DND-41 (cell line): ENCODE data around the gene CHMP6.
A peak's percentile ranks its signal among the peaks of the same experiment; 100 is the strongest.

Source experiments
- ATAC-seq: fragments of 200-7000 bp; cut with Tn5 transposase; 3 replicates; pipeline ENCODE4 v1.9.1; 2021; ENCODE audit warnings: low read depth; ENCODE audit not compliant: insufficient read depth
- DNase-seq: peaks from one replicate; pipeline ENCODE4 v3.0.0-alpha.2; 2020
- H2AFZ ChIP-seq: 2 replicates; pipeline ENCODE4 v1.6.0; 2012; ENCODE audit warnings: low read depth, low read length
- H3K27ac ChIP-seq: 2 replicates; pipeline ENCODE4 v1.5.1; 2012; ENCODE audit warnings: low read length, inconsistent platforms
- H3K27me3 ChIP-seq: fragments of 200-600 bp; sonication (generic); 2 replicates; pipeline ENCODE4 v1.6.0; 2012; ENCODE audit warnings: low read length, mild to moderate bottlenecking, inconsistent platforms; ENCODE audit not compliant: insufficient read depth, poor library complexity
- H3K36me3 ChIP-seq: 2 replicates; pipeline ENCODE4 v1.5.1; 2012; ENCODE audit warnings: low read length, inconsistent platforms; ENCODE audit not compliant: insufficient read depth
- H3K4me1 ChIP-seq: 2 replicates; pipeline ENCODE4 v1.5.1; 2012; ENCODE audit warnings: mild to moderate bottlenecking, low read length; ENCODE audit not compliant: insufficient read depth
- H3K4me2 ChIP-seq: 2 replicates; pipeline ENCODE4 v1.6.0; 2012; ENCODE audit warnings: mild to moderate bottlenecking, moderate library complexity, low read length, inconsistent platforms; ENCODE audit not compliant: insufficient read depth
- H3K4me3 ChIP-seq, 2 experiments: fragments of 200-600 bp in 1 of 2; shearing (Covaris generic) in 1 of 2; 2 replicates each; pipeline ENCODE4 v1.5.1; 2012 to 2016; ENCODE audit warnings: inconsistent platforms in 2 of 2, low read length in 2 of 2, mild to moderate bottlenecking in 2 of 2, low read depth in 1 of 2, moderate library complexity in 1 of 2
- H3K79me2 ChIP-seq: 2 replicates; pipeline ENCODE4 v1.6.0; 2012; ENCODE audit warnings: low read length, inconsistent platforms; ENCODE audit not compliant: insufficient read depth
- H3K9ac ChIP-seq: 2 replicates; pipeline ENCODE4 v1.6.0; 2012; ENCODE audit warnings: low read depth, mild to moderate bottlenecking, inconsistent platforms, low read length, moderate library complexity
- H3K9me3 ChIP-seq: 2 replicates; pipeline ENCODE4 v1.5.1; 2012; ENCODE audit warnings: low read length, moderate library complexity, mild to moderate bottlenecking, inconsistent platforms; ENCODE audit not compliant: insufficient read depth, severe bottlenecking
- H4K20me1 ChIP-seq: 2 replicates; pipeline ENCODE4 v1.6.0; 2012; ENCODE audit warnings: low read length; ENCODE audit not compliant: insufficient read depth
- CTCF ChIP-seq: IDR thresholded peaks from 2 replicates; pipeline ENCODE4 v1.5.1; 2012; ENCODE audit warnings: borderline replicate concordance, low read length, moderate library complexity, mild to moderate bottlenecking; ENCODE audit not compliant: poor library complexity, severe bottlenecking; ENCODE audit errors: extremely low read depth
- EZH2 ChIP-seq: IDR thresholded peaks from 3 replicates; pipeline ENCODE4 v1.6.1; 2012; ENCODE audit warnings: borderline replicate concordance, low read depth, mild to moderate bottlenecking, moderate library complexity, low read length, inconsistent platforms; ENCODE audit not compliant: severe bottlenecking

Gene CHMP6

DNA sequence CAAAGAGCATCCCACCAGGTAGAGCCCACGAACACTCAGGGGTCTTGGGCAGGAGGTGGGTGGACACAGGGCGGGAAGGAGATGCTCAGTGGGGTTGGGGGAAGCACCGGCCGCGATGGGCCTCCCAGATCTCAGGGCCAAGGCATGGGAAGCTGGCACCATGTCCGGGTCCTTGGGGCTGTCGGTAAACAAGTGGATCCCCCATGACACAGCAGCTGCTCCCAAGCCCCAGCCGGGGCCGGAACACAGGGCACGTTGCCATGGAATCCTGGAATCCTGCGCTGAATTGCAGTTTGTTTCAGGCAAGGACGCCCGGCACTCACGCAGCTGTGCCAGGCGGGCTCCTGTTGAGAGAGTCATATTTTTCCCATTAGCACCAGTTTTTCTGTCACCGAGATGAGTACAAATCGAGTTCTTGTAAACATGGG lies 23.0 kb upstream of the CHMP6 start:
- TF ChIP-seq CTCF: no peak
- TF ChIP-seq EZH2: no peak
- Histone ChIP-seq H3K4me2 (no peak overlapping the region), H3K4me1 (no peaks in the 10 kb centered on the region), H3K27ac (no peak overlapping the region), H3K4me3 (no peak overlapping the region), H3K27me3 (no peaks in the 10 kb centered on the region), H3K36me3 (peaks cover 23% of the 10 kb centered on the region), H2AFZ (no peak overlapping the region), H3K79me2 (no peaks in the 10 kb centered on the region), H3K9ac (no peak overlapping the region), H4K20me1 (no peaks in the 10 kb centered on the region), H3K9me3 (no peaks in the 10 kb centered on the region)
- ATAC-seq: no peak
- no peak for DNase-seq

DNA sequence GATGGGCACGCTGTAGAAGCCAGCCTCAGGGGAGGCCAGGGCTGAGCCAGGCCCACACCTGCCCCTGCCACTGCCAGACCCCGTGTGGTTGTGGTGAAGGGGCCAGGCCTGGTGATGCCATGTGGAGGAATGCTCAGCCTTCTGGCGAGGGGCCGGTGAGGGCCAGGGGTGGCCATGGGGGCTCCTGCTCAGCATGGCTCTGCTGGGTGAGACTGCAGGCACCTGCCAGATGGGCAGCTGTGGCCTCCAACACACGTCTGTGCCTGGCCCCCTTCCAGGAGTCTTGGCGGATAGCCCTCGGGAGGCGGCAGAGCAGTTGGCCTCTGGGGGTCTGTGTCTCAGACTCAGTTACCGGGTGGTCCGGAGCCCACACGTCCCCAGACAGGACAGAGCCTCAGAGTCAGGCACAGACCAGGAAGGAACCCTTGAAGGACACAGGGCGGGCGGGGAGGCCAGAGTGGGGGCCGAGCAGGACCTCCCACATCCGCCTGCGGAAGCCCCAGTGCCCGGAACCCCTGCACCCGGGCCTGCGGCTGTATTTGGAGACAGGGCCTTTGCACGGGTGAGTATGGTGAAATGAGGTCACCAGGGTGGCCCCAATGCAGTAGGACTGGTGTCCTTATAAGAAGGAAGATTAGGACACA lies 22.5 kb upstream of the CHMP6 start:
- H3K27ac ChIP-seq: no peak overlapping the region
- DNase-seq: no peak

DNA sequence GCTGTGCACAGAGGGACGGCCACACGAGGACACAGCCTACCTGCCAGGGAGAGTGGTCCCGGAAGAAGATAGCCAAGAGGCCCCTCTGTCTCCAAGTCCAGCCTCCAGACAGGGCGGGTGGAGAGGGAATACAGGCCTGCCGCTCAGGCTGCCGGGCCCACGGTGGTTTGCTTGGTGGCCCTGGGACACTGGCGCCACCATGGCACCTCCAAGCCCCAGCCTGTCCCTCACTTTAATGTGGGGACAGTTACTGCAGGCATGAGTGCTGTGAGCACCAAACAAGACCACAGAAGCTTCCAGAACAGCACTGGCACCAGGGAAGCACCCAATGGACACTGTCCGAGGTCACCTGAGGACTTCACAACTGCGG lies 22.0 kb upstream of the CHMP6 start:
- Histone ChIP-seq H3K4me3 (no peak overlapping the region), H3K27me3 (no peaks in the 10 kb centered on the region), H2AFZ (no peak overlapping the region), H3K4me1 (no peaks in the 10 kb centered on the region), H3K4me2 (no peak overlapping the region), H3K27ac (no peak overlapping the region), H4K20me1 (no peaks in the 10 kb centered on the region), H3K36me3 (peaks cover 15% of the 10 kb centered on the region), H3K9me3 (no peaks in the 10 kb centered on the region), H3K9ac (no peak overlapping the region), H3K79me2 (no peaks in the 10 kb centered on the region)
- ATAC-seq (no peak), DNase-seq (no peak)
- TF ChIP-seq EZH2: no peak
- TF ChIP-seq CTCF: no peak

More for the DNA sequence above, 22.5 kb upstream of the CHMP6 start:
- Histone ChIP-seq H3K4me2 (no peak overlapping the region), H3K9me3 (no peaks in the 10 kb centered on the region), H2AFZ (no peak overlapping the region), H3K27me3 (no peaks in the 10 kb centered on the region), H3K9ac (no peak overlapping the region), H3K79me2 (no peaks in the 10 kb centered on the region), H3K4me1 (no peaks in the 10 kb centered on the region), H4K20me1 (no peaks in the 10 kb centered on the region), H3K4me3 (no peak overlapping the region), H3K36me3 (peaks cover 20% of the 10 kb centered on the region)
- TF ChIP-seq EZH2: no peak
- TF ChIP-seq CTCF: no peak
- ATAC-seq: peak; percentile 27; the same call in 2 of the 3 replicates
